Activated naive CD4-positive, alpha-beta T cell treated with anti-CD3 and anti-CD28 coated beads for 36 hours (primary cell): ENCODE data around the gene POLD2. TPM values are rescaled to one million over a fixed set of nuclear protein-coding genes. Genes with fewer than 3 reads are reported as not detected.

Experiments used
- CTCF ChIA-PET: fragments of 350-600 bp; sonication (Branson Sonifier 250); formaldehyde crosslinking; loops from one replicate; lab custom pipeline; 2021; ENCODE audit warnings: antibody characterized with exemption; lab: Charles Lee
- DNase-seq: peaks from one replicate; pipeline ENCODE4 v3.0.0-alpha.2; 2020
- H3K27ac Mint-ChIP-seq: one replicate; pipeline ENCODE4 v1.8.0; 2021; ENCODE audit warnings: mild to moderate bottlenecking, mixed read lengths
- H3K27me3 Mint-ChIP-seq: one replicate; pipeline ENCODE4 v1.8.0; 2021; ENCODE audit warnings: low read depth, mixed read lengths
- H3K36me3 Mint-ChIP-seq: one replicate; pipeline ENCODE4 v1.8.0; 2021; ENCODE audit warnings: low read depth, mixed read lengths
- H3K4me1 Mint-ChIP-seq: one replicate; pipeline ENCODE4 v1.8.0; 2021; ENCODE audit warnings: low read depth, mixed read lengths
- H3K4me3 Mint-ChIP-seq: one replicate; pipeline ENCODE4 v1.8.0; 2021; ENCODE audit warnings: mild to moderate bottlenecking, moderate library complexity, mixed read lengths
- H3K9me3 Mint-ChIP-seq: one replicate; pipeline ENCODE4 v1.8.0; 2021; ENCODE audit warnings: mixed read lengths
- intact Hi-C: fragments of 100-400 bp; cut with micrococcal nuclease; formaldehyde crosslinking; loops from one replicate; pipeline ENCODE4 v1.15.1; 2023
- microRNA-seq: library from miRNA; unstranded; fragments of <30 nt; microRNA quantifications from one replicate; pipeline ENCODE4 v1.2.0, GENCODE V29; 2022; ENCODE audit warnings: borderline microRNAs expressed, borderline replicate concordance
- total RNA-seq, 2 experiments: library from RNA; stranded (reverse); gene quantifications; one replicate each; pipeline ENCODE4 v1.2.3, GENCODE V29; 2021

POLD2 gene
- total RNA-seq, 2 experiments from 2014 or later: 261 to 270 TPM

GRCh38 chr7:44064791-44065430, 58.4 kb downstream of the POLD2 start:
- H3K27me3 Mint-ChIP-seq: no peaks in the 10 kb centered on the region
- no peaks in the 10 kb centered on the region for H3K9me3 Mint-ChIP-seq
- no peak overlapping the region for H3K4me3 Mint-ChIP-seq
- H3K36me3 Mint-ChIP-seq: peaks cover 10% of the 10 kb centered on the region
- DNase-seq: no peak
- no peak overlapping the region for H3K27ac Mint-ChIP-seq
- CTCF ChIA-PET: interaction anchor here (1.1 kb wide), 1 partner anchor 18 kb away, joined by 4 read pairs; no protein-coding TSS in a partner anchor
- H3K4me1 Mint-ChIP-seq: peaks cover 22% of the 10 kb centered on the region
- intact Hi-C loops: no loop called here

Small RNA genes lying within 50 kb of the gene (microRNA-seq; reads per million reads assigned to microRNA genes)
- 4.4 reads per million for gene MIR6838

Other genes starting within 250 kb of the POLD2 start
- 10 to 100 TPM; 21.5 to 23.9 TPM for gene URGCP, start 217.0 kb downstream of the POLD2 start, total RNA-seq
- gene UBE2D4, start 197.1 kb downstream of the POLD2 start, total RNA-seq: 10 to 100 TPM; 11.4 to 12.8 TPM
- not detected for gene SPDYE1, start 125.7 kb downstream of the POLD2 start, total RNA-seq
- 10 to 100 TPM; 82.3 TPM for gene DBNL, start 78.8 kb downstream of the POLD2 start, total RNA-seq
- gene PGAM2, start 58.0 kb downstream of the POLD2 start, total RNA-seq: under 1 TPM in 1 of 2 experiments, not detected in 1; 0.24 TPM
- gene POLM, start 41.0 kb downstream of the POLD2 start, total RNA-seq: 10 to 100 TPM; 27.1 to 29.4 TPM
- 10 to 100 TPM; 10.1 to 10.8 TPM for gene AEBP1, start 19.2 kb downstream of the POLD2 start, total RNA-seq
- gene MYL7, start 17.8 kb upstream of the POLD2 start, total RNA-seq: not detected
- gene GCK, start 65.9 kb upstream of the POLD2 start, total RNA-seq: 1 to 10 TPM; 2.1 to 3.3 TPM
- gene YKT6, start 77.4 kb upstream of the POLD2 start, total RNA-seq: 10 to 100 TPM; 53.5 to 57.3 TPM
- under 1 TPM; 0.30 to 0.38 TPM for gene CAMK2B, start 202.0 kb upstream of the POLD2 start, total RNA-seq